ENCODE data around the gene ZACN.

- TF ChIP-seq EZH2 (IDR thresholded peaks at IDR 0.05; ENCODE audit: borderline replicate concordance, low read depth, low read length, severe bottlenecking) (no peak), POLR2A (IDR thresholded peaks at IDR 0.05; ENCODE audit: low read depth, low read length) (peak; percentile 53), POLR2AphosphoS5 (IDR thresholded peaks at IDR 0.05; ENCODE audit: insufficient read depth, low read depth, low read length) (no peak)
- TF ChIP-seq, protein P1, sequence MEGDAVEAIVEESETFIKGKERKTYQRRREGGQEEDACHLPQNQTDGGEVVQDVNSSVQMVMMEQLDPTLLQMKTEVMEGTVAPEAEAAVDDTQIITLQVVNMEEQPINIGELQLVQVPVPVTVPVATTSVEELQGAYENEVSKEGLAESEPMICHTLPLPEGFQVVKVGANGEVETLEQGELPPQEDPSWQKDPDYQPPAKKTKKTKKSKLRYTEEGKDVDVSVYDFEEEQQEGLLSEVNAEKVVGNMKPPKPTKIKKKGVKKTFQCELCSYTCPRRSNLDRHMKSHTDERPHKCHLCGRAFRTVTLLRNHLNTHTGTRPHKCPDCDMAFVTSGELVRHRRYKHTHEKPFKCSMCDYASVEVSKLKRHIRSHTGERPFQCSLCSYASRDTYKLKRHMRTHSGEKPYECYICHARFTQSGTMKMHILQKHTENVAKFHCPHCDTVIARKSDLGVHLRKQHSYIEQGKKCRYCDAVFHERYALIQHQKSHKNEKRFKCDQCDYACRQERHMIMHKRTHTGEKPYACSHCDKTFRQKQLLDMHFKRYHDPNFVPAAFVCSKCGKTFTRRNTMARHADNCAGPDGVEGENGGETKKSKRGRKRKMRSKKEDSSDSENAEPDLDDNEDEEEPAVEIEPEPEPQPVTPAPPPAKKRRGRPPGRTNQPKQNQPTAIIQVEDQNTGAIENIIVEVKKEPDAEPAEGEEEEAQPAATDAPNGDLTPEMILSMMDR (IDR thresholded peaks at IDR 0.05; ENCODE audit: extremely low read depth in 1 of 2, insufficient read depth in 1 of 2, low read depth in 1 of 2, low read length in 2 of 2): no peak
Measured at GRCh38 chr17:76091526-76092286, 12.7 kb downstream of the ZACN start.

Data from endothelial cell of umbilical vein (primary cell).